HEK293T (cell line): Measurements from ENCODE around the gene BSN.
"Not testable (repeated sequence)": the region's sequence is repeated elsewhere in the genome, so short reads cannot be mapped to it uniquely, and the experiment has no call there.

Experiments
- BHLHE40 ChIP-seq: fragments of 450-650 bp; IDR thresholded peaks from 2 replicates; pipeline ENCODE4 v1.6.1; 2016; ENCODE audit warnings: mild to moderate bottlenecking, moderate library complexity, borderline replicate concordance
- CTBP1 ChIP-seq: fragments of 450-650 bp; IDR thresholded peaks from 2 replicates; pipeline ENCODE4 v1.6.1; 2016; ENCODE audit warnings: borderline replicate concordance
- ELF4 ChIP-seq: fragments of 450-650 bp; IDR thresholded peaks from 2 replicates; pipeline ENCODE4 v1.6.1; 2017; ENCODE audit warnings: antibody characterized with exemption
- FOXK2 ChIP-seq: fragments of 450-650 bp; IDR thresholded peaks from 2 replicates; pipeline ENCODE4 v1.6.1; 2016; ENCODE audit warnings: mild to moderate bottlenecking
- HDGF ChIP-seq: fragments of 450-650 bp; IDR thresholded peaks from 2 replicates; pipeline ENCODE4 v1.6.1; 2017; ENCODE audit warnings: antibody characterized with exemption, borderline replicate concordance
- PKNOX1 ChIP-seq: fragments of 450-650 bp; IDR thresholded peaks from 2 replicates; pipeline ENCODE4 v1.6.1; 2016
- SP1 ChIP-seq: fragments of 450-650 bp; IDR thresholded peaks from 2 replicates; pipeline ENCODE4 v1.6.1; 2017
- SUZ12 ChIP-seq: fragments of 450-650 bp; IDR thresholded peaks from 2 replicates; pipeline ENCODE4 v1.6.1; 2016; ENCODE audit warnings: mild to moderate bottlenecking
- TARDBP ChIP-seq: fragments of 450-650 bp; IDR thresholded peaks from 2 replicates; pipeline ENCODE4 v1.6.1; 2016
- ZNF384 ChIP-seq: fragments of 450-650 bp; IDR thresholded peaks from 2 replicates; pipeline ENCODE4 v1.6.1; 2016

DNA sequence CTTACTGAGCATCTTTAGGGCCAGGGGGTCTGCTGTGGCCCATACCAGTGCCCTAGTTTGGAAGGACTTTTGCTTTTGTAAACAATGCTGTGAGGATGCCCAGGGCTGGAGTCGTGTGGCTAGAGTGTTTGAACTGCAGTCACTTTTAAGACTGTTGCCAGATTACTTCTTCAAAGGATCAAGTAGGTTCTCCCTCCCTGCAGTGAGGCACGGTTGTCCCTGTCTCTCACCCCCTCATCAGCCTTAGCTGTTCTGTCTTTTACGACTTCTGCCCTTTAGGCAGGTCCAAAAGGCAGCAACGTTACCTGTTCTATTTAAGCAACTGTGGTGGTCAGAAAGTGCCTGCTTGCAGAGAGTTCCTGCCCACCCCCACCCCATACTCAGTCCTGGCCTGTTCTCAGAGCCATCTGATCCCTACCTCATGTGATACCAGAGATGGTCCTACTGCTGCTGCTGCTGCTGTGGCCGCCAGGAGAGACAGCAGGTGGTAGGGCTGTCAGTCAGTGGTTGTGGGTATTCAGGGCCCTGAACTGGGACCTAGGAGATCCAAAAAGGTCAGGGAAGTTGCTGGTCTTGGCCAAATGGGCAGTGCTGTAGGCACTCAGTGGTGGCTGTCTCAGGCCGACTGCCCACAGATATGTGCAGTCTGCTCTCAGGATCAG, 140.3 kb downstream of the BSN start:
- TF ChIP-seq ZNF384, TARDBP, SP1, PKNOX1, FOXK2, SUZ12, CTBP1, BHLHE40, HDGF, ELF4: not testable (repeated sequence)
